HG03280 (cell line): ENCODE measurements around the gene WWOX.

Experiments used
- ATAC-seq: cut with Tn5 transposase; IDR thresholded peaks from one replicate; pipeline ENCODE4 v1.9.1; 2021; ENCODE audit warnings: mild to moderate bottlenecking, moderate library complexity; ENCODE audit not compliant: unreplicated experiment

The WWOX gene

GRCh38 chr16:79165506-79165905, 1066.1 kb downstream of the WWOX start:
- ATAC-seq, result no peak

- no peak for ATAC-seq
These were observed 1068.4 kb downstream of the WWOX start for GRCh38 chr16:79167893-79168292.

- ATAC-seq, result no peak
These were observed 1068.9 kb downstream of the WWOX start for GRCh38 chr16:79168321-79168720.

- no peak for ATAC-seq
These were observed 1069.8 kb downstream of the WWOX start for GRCh38 chr16:79169239-79169638.

GRCh38 chr16:79170555-79171246, 1071.2 kb downstream of the WWOX start:
- no peak for ATAC-seq

- no peak for ATAC-seq
These were observed 1072.0 kb downstream of the WWOX start for GRCh38 chr16:79171504-79171903.

- ATAC-seq, result no peak
These were observed 1072.7 kb downstream of the WWOX start for GRCh38 chr16:79171931-79172705.

- no peak for ATAC-seq
These were observed 1073.6 kb downstream of the WWOX start for GRCh38 chr16:79172976-79173500.

GRCh38 chr16:79173919-79174318, 1074.5 kb downstream of the WWOX start:
- no peak for ATAC-seq

- no peak for ATAC-seq
These were observed 1076.0 kb downstream of the WWOX start for GRCh38 chr16:79175286-79176057.

- no peak for ATAC-seq
These were observed 1077.6 kb downstream of the WWOX start for GRCh38 chr16:79177018-79177417.

GRCh38 chr16:79181419-79181818, 1082.0 kb downstream of the WWOX start:
- ATAC-seq, result no peak

GRCh38 chr16:79182616-79183015, 1083.2 kb downstream of the WWOX start:
- ATAC-seq, result no peak

- ATAC-seq, result no peak
These were observed 1084.1 kb downstream of the WWOX start for GRCh38 chr16:79183571-79183970.

- no peak for ATAC-seq
These were observed 1085.1 kb downstream of the WWOX start for GRCh38 chr16:79184464-79185030.

- no peak for ATAC-seq
These were observed 1086.3 kb downstream of the WWOX start for GRCh38 chr16:79185711-79186110.

GRCh38 chr16:79186196-79186595, 1086.7 kb downstream of the WWOX start:
- ATAC-seq, result no peak

- ATAC-seq, result no peak
These were observed 1088.8 kb downstream of the WWOX start for GRCh38 chr16:79188115-79188738.

GRCh38 chr16:79188739-79189122, 1089.3 kb downstream of the WWOX start:
- no peak for ATAC-seq

- no peak for ATAC-seq
These were observed 1091.1 kb downstream of the WWOX start for GRCh38 chr16:79190542-79190941.

GRCh38 chr16:79191933-79192332, 1092.5 kb downstream of the WWOX start:
- no peak for ATAC-seq
